Colonic mucosa (tissue), 4 donors: Measurements from ENCODE around the gene TALDO1. TPM values are rescaled to one million over a fixed set of nuclear protein-coding genes. Genes with fewer than 3 reads are reported as not detected.

ENCODE experiments used
- DNase-seq: peaks from one replicate; pipeline ENCODE4 v3.0.0-alpha.2; 2020
- H3K27ac ChIP-seq: fragments of 200-600 bp; one replicate; pipeline ENCODE4 v1.8.0; 2021
- H3K27me3 ChIP-seq: fragments of 200-600 bp; one replicate; pipeline ENCODE4 v1.8.0; 2021
- H3K36me3 ChIP-seq: fragments of 200-600 bp; one replicate; pipeline ENCODE4 v1.8.0; 2021
- H3K4me1 ChIP-seq: fragments of 200-600 bp; one replicate; pipeline ENCODE4 v1.8.0; 2021; ENCODE audit warnings: mild to moderate bottlenecking
- H3K4me3 ChIP-seq: fragments of 200-600 bp; one replicate; pipeline ENCODE4 v1.8.0; 2021
- H3K9ac ChIP-seq, 2 donors: one replicate each; pipeline ENCODE4 v1.7.0; 2013; ENCODE audit warnings: control low read depth in 2 of 2, low read depth in 2 of 2, low read length in 2 of 2
- H3K9me3 ChIP-seq: fragments of 200-600 bp; one replicate; pipeline ENCODE4 v1.8.0; 2021
- intact Hi-C: fragments of 100-400 bp; cut with DNase I; formaldehyde crosslinking; loops from one replicate; pipeline ENCODE4 v1.14.1; 2022
- total RNA-seq, 2 donors: library from RNA; stranded (reverse); fragmentation: NEBNext Ultra II Directional in 1 of 2; extraction: Animal tissue kit (Norgen Biotek cat#: 25700) in 1 of 2; gene quantifications; one replicate each; pipeline ENCODE4 v1.2.1, GENCODE V29; 2021
- TF ChIP-seq, protein P1 (sequence below): fragments of 200-600 bp; IDR thresholded peaks from one replicate; pipeline ENCODE4 v1.8.0; 2022; ENCODE audit warnings: antibody characterized with exemption, mild to moderate bottlenecking
- donor health status: healthy.
- donor health status: DM: no; HTN: no; CAD: no.
- donor health status: DM: no; HTN: no; CAD: no.

TALDO1 gene
- total RNA-seq, 2 donors from 2014 or later, result 195 to 274 TPM

DNA sequence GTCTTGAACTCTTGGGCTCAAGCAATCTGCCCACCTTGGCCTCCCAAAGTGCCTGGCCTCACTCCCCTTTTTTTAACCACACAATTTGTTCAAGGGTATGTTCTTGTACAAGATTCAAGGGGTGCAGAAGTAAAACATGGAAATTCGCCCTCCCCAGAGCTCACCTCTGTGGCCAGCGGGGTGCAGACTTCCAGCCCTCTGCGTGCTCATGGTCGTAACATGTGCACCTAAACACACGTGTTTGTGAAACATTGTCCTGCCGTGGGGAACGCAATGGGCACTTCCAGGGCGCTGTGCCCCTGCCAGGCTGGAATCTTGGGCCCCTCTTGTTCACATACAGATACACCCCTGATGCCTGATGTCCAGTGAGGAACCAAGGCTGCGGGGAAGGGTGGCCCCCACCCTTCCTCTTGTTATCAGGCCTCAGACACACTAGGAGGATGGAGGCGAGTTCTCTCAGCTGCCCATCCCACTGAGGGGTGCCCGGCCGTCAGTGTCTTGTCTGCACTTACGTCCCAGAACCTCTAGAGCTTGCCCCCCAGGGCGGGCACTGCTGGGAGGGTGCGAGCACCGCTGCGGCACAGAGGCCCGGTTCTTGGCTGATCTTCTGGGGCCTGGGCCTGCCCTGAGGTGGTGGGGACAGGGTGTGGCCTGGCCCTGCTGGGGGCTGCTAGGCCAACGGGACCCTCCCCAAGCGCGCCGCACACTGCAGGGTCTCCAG lies 45.4 kb upstream of the TALDO1 start:
- no peak for DNase-seq
- Histone ChIP-seq H3K9ac (peak overlapping the region in 1 of 2 donors; percentile 84), H3K27me3 (no peaks in the 10 kb centered on the region), H3K4me1 (peaks cover 22% of the 10 kb centered on the region), H3K27ac (no peak overlapping the region), H3K4me3 (no peak overlapping the region), H3K9me3 (no peaks in the 10 kb centered on the region), H3K36me3 (no peaks in the 10 kb centered on the region)
- TF ChIP-seq, protein P1, sequence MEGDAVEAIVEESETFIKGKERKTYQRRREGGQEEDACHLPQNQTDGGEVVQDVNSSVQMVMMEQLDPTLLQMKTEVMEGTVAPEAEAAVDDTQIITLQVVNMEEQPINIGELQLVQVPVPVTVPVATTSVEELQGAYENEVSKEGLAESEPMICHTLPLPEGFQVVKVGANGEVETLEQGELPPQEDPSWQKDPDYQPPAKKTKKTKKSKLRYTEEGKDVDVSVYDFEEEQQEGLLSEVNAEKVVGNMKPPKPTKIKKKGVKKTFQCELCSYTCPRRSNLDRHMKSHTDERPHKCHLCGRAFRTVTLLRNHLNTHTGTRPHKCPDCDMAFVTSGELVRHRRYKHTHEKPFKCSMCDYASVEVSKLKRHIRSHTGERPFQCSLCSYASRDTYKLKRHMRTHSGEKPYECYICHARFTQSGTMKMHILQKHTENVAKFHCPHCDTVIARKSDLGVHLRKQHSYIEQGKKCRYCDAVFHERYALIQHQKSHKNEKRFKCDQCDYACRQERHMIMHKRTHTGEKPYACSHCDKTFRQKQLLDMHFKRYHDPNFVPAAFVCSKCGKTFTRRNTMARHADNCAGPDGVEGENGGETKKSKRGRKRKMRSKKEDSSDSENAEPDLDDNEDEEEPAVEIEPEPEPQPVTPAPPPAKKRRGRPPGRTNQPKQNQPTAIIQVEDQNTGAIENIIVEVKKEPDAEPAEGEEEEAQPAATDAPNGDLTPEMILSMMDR, result no peak
- intact Hi-C loops, result no loop called here

DNA sequence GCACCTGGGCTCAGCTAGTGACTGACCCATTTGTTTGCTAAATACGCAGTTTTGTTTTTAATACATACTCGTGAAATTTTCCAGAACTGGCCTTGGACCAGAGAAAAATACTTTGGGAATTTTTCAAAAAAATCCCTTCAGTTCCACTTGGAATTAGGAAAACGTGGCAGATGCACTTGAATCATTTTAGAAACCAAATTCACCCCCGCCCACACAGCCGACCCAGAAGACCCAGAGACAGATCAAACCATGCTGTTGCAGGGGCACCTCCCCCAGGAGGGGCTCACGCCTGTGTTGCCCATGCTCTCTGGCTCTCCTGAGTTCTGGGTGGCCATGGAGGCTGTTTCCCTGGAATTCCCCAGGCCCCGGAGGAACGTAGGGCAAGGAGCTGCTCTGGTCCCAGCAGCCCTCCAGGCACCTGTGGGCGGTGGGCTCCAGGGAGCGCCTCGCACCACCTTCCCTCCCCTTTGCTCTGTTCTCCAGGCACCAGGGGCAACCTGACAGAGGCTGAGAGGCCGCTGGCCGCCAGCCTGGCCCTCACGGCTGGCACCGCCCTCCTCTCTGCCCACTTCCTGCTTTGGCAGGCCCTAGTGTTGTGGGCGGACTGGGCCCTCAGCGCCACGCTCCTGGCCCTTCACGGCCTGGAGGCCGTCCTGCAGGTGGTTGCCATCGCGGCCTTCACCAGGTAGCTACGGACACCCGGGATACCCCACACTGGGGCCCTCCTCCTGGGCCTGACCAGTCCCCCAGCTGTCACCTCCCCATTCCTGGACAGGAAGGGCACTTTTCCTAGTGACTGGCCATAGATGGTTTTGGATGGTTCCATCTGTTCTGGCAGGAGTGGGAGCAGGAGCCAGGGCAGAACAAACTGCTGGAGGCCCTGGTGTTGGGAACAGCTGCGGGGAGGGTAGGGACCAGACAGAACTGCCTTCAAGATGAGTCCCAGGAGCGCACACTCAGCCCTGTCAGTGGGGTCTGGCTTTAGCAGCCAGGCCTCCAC lies 44.5 kb upstream of the TALDO1 start:
- TF ChIP-seq, protein P1, result no peak
- Histone ChIP-seq H3K9ac (peak overlapping the region; percentile 32 to 84), H3K27me3 (no peaks in the 10 kb centered on the region), H3K36me3 (no peaks in the 10 kb centered on the region), H3K27ac (peak overlapping the region; percentile 90), H3K9me3 (no peaks in the 10 kb centered on the region), H3K4me3 (no peak overlapping the region), H3K4me1 (peaks cover 18% of the 10 kb centered on the region)
- intact Hi-C loops, result no loop called here
- peak; percentile 74 for DNase-seq

DNA sequence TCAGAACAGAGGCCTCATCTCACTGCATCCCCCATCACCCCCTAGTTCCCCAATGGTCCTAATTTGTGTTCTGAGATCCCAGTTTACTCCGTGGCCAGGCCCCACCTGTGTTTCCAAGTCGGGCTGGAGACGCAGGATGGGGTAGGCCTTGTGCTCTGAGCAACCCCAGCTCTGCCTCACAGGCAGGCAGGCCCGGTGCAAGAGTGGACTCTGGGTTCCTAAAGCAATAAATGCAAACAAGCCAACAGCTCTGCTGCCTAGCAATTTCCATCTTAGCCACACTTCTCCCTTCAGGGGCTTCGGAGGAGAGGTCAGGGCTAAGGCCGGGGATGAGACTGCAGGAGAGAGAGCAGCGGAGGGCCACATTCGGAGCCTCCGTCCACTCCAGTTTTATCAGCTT lies 43.8 kb upstream of the TALDO1 start:
- peaks cover 26% of the 10 kb centered on the region for H3K4me1 ChIP-seq

DNA sequence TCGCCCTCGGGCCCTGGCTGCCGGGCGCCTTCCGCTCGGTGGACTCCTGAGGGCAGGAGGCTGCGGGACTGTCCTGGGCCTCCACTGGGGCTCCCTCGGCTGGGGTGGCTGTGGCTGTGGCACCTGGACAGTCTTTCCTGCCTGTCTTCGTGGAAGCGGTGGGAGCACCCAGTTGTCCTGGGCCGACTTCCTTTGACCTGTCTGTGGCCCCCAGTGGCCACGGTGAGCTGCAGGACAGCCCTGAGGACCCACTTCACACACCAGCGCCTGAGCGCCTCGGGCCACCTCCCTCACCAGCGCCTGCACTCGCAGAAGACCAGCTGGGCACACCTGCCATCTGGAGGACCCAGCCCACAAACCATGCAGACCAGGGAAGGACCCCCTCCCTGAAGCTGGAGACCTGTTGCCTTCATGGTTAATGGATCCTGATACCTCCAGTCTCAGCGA lies 43.0 kb upstream of the TALDO1 start:
- H3K36me3 ChIP-seq, result no peaks in the 10 kb centered on the region
- H3K27me3 ChIP-seq, result no peaks in the 10 kb centered on the region
- no peak overlapping the region for H3K4me3 ChIP-seq
- no peak for DNase-seq
- H3K9me3 ChIP-seq, result no peaks in the 10 kb centered on the region
- intact Hi-C loops, result no loop called here
- H3K27ac ChIP-seq, result peak overlapping the region; percentile 90
- H3K9ac ChIP-seq, result peak overlapping the region; percentile 47 to 91
- peaks cover 27% of the 10 kb centered on the region for H3K4me1 ChIP-seq
- TF ChIP-seq, protein P1, result no peak

More for the DNA sequence above, 43.8 kb upstream of the TALDO1 start:
- Histone ChIP-seq H3K27ac (peak overlapping the region; percentile 90), H3K9ac (peak overlapping the region in 1 of 2 donors; percentile 84), H3K27me3 (no peaks in the 10 kb centered on the region), H3K9me3 (no peaks in the 10 kb centered on the region), H3K36me3 (no peaks in the 10 kb centered on the region), H3K4me3 (no peak overlapping the region)
- TF ChIP-seq, protein P1, result no peak
- intact Hi-C loops, result no loop called here
- no peak for DNase-seq
